ENCODE measurements around the gene PHLDB1.

PHLDB1 gene

GRCh38 chr11:118638726-118639125 is 31.3 kb downstream of the PHLDB1 start:
- DNase-seq (ENCODE audit: low read depth in 2 of 2, low spot score in 1 of 2), result no peak

- no peak for DNase-seq (ENCODE audit: low read depth in 2 of 2, low spot score in 1 of 2)
Measured at GRCh38 chr11:118639899-118640298, 32.5 kb downstream of the PHLDB1 start.

DNA sequence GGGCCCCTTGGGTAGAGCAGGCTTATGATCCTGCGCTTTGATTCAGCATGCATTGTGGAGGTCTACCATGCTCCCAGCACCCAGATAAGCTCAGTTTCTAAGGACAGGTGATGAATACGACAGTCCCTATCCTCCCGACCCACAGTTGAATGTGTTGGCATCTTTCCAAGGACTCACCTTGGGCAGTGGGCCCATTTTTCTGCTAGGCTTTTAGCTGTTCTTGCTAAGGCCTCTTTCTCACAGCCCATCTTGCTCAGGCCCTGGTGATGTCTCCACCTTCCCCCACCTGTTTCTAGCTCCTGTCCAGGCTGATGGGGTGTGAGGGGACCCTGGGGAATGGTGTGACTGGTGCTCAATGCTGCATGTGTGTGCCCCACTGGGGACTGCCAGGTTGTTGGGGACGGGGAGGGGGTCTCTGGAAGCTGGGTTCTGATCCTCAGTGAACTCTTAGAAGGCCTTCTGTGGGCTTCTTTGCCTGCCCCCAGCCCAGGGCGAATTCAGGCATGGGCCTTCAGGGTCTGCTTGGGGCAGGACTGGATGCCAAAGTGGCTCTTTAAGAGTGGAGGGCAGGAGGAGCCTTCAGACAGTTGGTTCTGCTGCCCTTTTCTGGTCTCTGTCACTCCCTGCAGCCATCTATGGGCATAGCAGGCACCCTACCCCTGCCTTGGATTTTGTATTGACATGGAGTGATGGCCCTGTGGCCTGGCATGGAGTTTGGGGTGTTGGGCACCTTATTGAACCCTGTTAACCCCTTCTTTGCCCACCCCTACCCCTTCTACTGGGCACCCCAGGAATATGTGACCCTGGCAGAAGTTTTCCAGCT is 33.1 kb downstream of the PHLDB1 start:
- no peak for DNase-seq (ENCODE audit: low read depth in 2 of 2, low spot score in 1 of 2)

DNA sequence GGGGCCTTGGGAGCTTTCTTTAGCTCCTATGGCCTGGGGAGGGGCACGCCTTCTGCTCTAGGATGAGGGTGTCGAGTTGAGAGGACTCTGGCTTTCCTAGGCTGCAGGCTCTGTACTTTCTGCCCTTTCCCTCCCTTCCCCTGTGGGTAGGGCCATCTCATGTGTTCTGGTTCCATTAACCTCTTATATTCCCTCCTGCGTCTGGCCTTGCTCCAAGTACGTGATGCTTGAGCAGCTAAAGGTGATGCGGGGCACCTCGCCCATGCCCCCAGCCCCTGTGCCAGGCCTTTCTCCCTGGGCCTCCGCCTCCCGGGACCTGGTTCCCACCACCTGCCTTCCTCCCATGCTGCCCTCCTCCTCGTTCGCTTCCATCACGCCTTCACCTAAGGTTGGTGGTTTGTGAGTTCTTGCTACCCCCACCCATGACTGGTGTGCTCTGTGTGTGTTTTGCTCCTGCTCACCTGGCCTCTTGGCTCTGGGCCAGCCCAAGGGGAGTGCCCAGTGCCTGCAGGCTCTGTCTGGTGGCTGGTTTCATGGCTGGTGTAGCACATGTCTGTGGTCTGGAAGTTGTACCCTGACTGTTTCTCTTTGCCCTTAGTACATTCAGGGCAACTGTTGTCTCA is 34.1 kb downstream of the PHLDB1 start:
- no peak for DNase-seq (ENCODE audit: low read depth in 2 of 2, low spot score in 1 of 2)

DNA sequence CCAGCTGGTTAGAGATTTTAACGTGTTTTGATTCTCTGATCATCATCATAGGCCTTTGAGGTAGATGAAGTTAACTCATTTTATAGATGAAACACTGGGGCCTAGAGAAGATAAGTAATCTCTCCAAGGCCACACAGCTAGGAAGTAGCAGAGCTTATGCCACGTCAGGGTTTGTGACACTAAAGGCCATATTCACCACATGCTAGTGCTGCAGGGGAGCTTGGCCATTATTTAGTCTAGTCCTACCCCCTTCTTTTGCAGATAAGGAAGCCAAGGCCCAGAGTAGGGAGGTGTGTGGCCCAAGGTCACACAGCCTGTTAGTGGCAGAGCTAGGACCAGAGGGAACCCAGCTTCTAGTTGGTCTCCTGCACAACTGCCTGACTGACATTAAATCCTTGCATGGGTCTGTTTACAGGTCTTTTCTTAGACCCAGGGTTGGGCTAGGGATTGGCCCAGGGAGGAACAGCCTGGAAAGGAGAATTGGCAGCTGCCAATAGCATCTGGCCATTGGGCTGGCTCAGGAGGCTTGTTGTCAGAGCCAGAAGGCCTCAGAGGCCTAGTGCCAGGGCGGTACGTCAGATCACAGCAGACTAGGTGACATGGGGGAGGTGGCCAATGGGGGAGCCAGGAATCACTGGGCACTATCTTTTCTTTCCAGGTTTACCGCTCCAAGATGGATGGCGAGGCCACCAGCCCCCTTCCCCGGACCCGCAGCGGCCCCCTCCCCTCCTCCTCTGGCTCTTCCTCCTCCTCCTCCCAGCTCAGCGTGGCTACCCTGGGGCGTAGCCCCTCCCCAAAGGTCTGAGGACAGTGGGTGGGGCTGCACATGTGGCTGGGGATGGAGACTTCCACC is 36.0 kb downstream of the PHLDB1 start:
- DNase-seq (ENCODE audit: low read depth in 2 of 2, low spot score in 1 of 2), result no peak

- no peak for DNase-seq (ENCODE audit: low read depth in 2 of 2, low spot score in 1 of 2)
Measured at GRCh38 chr11:118643995-118644345, 36.6 kb downstream of the PHLDB1 start.

- DNase-seq (ENCODE audit: low read depth in 2 of 2, low spot score in 1 of 2), result no peak
Measured at GRCh38 chr11:118644496-118644895, 37.1 kb downstream of the PHLDB1 start.

- no peak for DNase-seq (ENCODE audit: low read depth in 2 of 2, low spot score in 1 of 2)
Measured at GRCh38 chr11:118645066-118645715, 37.8 kb downstream of the PHLDB1 start.

DNA sequence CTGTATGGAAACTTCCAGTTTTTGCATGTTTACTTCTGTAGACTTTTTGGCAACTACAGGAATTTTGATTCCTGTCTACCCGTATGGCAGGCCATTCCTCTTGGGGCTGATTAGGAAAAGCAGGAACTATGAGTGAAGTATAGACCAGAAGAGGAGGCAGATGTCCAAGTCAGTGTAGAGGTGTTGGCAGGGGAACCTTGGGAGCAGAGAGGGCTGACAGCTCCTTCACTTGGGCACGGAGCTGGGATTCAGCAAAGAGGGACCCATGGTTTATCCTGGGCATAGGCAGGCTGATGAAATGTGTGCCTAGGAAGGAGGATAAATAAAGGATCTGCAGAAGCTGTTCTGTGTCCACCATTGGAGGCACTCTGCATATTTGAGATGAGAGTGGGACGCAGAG is 39.0 kb downstream of the PHLDB1 start:
- DNase-seq (ENCODE audit: low read depth in 2 of 2, low spot score in 1 of 2), result no peak

- DNase-seq (ENCODE audit: low read depth in 2 of 2, low spot score in 1 of 2), result no peak
Measured at GRCh38 chr11:118648291-118648690, 40.9 kb downstream of the PHLDB1 start.

DNA sequence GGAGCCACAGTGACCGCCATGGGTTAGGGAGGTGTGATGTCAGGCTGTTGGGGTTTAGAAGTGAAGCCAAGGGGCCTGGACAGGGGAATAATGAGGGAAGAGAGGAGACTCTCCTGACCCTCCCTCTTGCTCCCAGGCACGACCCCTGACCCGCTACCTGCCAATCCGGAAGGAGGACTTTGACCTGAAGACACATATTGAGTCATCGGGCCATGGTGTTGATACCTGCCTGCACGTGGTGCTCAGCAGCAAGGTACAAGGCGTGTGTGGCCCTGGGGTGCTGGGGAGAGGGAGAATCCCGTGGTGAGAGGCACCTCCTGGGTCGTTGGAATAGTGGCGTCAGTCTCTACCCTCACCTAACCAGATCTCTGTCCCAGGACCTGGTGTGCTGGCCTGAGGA is 42.5 kb downstream of the PHLDB1 start:
- DNase-seq (ENCODE audit: low read depth in 2 of 2, low spot score in 1 of 2), result no peak

- DNase-seq (ENCODE audit: low read depth in 2 of 2, low spot score in 1 of 2), result no peak
Measured at GRCh38 chr11:118650366-118650765, 43.0 kb downstream of the PHLDB1 start.

GRCh38 chr11:118651820-118652219 is 44.4 kb downstream of the PHLDB1 start:
- no peak for DNase-seq (ENCODE audit: low read depth in 2 of 2, low spot score in 1 of 2)

GRCh38 chr11:118652681-118653181 is 45.3 kb downstream of the PHLDB1 start:
- DNase-seq (ENCODE audit: low read depth in 2 of 2, low spot score in 1 of 2), result no peak

DNA sequence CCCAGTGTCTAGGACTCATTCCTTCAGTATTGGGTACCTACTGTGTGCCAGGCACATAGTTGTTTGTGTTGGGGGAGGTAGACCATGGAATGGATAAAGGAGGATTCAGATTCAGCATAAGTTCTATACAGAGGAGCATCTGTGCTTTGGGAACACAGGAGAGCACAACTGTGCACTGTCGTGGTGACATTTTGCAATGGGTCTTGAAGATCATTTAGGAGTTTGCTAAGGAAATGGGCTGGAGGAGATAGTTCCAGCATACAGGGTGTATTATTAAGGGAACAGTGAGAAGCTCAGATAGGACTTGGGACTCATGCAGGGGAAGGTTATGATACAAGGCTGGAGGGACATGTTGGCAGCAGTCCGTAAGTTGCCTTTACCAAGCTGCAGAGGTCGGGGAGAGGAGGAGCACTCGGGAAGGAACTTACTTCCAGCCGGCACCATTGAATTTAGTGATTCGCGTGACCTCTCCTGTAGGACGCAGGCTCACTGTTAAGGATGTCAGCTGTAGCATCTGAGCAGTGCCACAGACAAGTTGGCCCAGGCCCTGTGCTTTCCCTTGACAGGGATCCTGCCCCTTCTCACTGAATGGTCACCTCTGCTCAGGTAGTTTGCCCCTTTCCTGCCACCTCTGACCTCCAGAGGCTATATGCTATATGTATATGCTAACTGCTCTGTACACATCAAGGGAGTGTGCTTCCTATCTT is 46.4 kb downstream of the PHLDB1 start:
- no peak for DNase-seq (ENCODE audit: low read depth in 2 of 2, low spot score in 1 of 2)

GRCh38 chr11:118655486-118656190 is 48.2 kb downstream of the PHLDB1 start:
- no peak for DNase-seq (ENCODE audit: low read depth in 2 of 2, low spot score in 1 of 2)

DNA sequence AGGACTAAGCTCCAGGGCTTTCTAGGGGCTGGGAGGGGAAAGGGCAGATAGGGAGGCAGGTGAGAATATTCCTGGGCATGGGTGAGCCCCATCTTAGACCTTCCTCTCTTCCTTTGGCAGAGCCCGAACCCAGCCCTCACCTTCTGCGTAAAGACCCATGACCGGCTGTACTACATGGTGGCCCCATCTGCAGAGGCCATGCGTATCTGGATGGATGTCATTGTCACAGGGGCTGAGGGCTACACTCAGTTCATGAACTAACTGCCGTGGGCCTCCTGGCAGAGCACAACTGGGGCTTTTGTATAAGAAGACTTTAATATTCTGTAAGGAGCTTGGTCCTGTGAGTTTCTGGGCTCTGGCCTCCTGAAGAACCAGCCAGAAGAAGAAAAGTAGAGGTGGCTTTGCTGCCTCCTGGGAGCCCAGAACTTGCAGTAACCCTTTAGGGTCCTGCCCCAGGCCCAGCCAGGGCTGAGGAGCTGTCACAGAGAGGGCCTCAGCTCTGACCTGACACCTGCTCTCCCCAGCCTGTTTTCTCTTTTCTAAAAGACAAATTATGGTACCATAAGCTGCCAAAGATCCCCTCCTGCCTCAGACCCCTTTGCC is 49.2 kb downstream of the PHLDB1 start:
- no peak for DNase-seq (ENCODE audit: low read depth in 2 of 2, low spot score in 1 of 2)

DNA sequence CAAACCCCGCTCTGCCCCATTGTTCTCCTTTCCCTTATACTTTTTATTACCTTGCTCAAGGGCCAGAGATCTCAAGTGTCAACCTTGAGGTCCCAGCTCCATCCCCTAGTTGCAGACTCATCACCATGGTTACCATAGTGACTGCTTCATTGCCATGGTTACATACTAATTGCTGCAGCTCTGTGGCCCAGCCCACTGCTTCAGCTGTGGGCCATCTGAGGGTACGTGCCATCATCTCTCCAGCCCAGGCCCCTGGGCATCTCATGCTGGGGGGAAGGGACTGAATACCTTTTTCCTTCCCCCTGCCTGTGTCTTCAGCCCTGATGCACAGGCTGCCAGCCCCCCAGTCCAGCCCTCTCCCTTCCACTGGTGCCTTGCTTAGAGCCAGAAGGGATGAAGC is 49.8 kb downstream of the PHLDB1 start:
- no peak for DNase-seq (ENCODE audit: low read depth in 2 of 2, low spot score in 1 of 2)

DNA sequence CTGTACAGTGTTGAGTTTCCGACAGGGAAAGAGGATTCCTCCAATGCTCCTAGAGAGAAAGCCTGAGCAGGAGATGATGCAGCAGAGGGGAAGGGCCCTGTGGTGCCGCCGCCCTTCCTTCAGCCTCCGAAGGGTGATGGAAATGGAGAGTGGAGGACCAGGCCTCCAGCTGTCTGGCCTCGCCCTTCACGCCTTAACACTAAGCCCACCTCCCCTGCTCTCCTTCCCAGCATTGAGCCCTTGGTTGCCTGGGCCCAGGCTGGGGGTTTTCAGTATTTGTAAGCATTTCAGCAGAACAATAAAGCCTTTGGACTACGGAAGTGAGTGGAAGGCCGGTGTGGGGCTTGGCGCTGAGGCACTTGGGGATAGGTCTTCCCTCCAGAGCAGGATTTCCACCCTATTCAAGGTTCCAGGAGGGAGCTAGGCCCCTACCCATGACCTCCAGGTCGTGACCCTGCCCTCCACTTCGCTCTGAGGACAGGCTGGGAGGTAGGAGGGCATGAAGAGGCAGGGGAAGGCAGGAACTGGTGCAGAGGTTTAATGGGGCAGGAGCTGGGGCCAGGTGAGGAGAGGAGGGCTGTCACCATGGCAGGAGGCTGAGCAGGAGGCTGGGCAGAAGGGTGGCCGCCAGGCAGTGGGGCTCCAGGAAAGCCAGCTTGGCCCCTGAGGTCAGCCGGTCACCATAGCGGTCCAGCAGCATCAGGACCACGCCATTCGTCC is 50.5 kb downstream of the PHLDB1 start:
- no peak for DNase-seq (ENCODE audit: low read depth in 2 of 2, low spot score in 1 of 2)
